ENCODE data around the gene MYORG. TPM values are rescaled to one million over a fixed set of nuclear protein-coding genes. Genes with fewer than 3 reads are reported as not detected.

MYORG gene
- total RNA-seq: 2.8 and 5.2 TPM in 2 replicates

DNA sequence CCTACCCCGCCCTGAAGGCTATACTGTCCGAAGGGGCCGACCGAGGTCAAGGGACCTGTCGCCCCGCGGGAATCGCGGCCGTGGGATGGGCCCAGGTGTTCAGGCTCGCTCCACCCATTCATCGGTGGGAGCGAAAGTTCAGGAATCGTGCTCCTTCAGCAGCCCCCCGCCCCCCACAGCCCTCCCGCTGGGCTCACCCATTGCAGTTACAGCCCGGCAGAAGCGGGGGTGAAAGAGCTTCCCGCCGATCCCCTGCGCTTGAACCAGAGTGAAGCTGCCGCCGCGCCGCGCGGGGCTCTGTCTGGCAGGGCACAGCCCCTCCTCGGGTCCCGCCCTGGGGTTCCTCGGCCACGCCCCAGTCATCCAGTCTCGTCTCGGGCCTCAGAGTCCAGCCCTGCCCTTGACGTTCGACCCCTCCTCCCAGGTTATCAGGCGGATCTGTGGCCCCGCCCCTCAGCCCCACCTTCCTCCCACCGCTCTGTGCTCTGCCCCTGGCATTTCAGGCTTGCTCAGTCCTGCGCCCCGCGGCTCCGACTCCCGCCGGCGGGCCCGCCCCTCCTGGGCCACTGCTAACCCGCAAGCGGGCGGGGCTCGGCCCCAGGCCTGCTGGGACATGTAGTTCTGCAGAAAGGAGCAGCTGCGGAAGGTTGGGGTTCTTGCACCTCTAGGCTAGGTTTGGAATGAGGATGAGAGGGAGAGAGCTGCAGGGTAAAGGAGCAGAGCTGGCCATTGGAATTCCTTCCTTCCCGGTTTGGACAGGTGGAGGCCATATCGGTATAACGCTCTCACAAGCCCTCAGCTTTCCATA is at the start of gene MYORG:
Gene MYORG, minus strand, starts transcription at position 303 of the 808 bp plus-strand sequence. CDS start 3,955 bp downstream, outside the sequence.

DNA sequence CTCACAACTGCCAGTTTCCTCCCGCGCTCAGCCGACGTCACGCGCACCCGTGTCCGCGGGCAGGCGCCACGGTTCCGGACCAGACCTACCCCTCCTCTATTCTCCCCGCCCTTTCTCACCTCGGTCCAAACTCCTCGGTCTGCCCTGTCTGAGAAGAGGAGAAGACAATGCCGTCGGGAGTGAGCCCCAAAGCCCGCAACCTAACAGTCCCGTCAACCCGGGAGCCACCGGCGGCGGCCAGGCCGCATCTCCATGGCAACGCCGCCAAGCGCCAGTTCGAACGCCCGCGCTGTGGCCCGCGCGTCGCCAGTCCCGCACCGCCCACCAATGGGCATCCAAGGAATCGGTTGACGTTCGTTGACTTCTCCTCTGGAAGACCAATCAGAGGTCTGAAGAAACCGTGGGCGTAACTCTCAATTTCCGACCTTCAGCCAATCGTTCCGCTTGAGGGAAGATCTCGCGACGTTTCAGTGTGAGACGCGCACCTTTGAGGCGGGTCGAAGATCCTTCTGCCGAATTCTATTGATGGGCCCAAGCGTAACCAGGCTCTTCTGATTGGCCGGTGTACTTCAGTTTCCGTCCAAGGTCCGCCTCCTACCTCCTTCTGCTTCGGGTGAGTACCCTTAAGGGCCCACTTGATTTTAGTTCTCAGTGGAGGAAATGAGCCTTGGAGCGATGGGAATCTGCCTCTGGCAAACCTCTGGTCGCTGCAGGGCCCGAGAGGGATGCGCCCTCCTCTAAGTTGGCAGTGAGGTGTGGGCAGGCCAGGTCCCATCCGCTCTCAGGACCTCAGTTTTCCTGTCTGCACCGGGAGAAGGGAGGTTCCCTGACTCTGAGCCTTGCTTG is 47.5 kb downstream of the MYORG start, which contains the start of the genes KIF24 and NUDT2:
Gene KIF24, minus strand, starts transcription at position 282 of the 846 bp plus-strand sequence. CDS start 17,922 bp downstream, outside the sequence.
Gene NUDT2, plus strand, starts transcription at position 583 of the 846 bp plus-strand sequence. CDS start 9,471 bp downstream, outside the sequence.

Small RNAs within 50 kb of the gene (small RNA-seq; reads per million reads assigned to genes)
- not detected for gene RF00019

Other genes with a start within 250 kb of the MYORG start
- 44.9 and 46.7 TPM in 2 replicates for gene UBAP1, start 197.9 kb downstream of the MYORG start, total RNA-seq
- gene KIF24, start 47.6 kb downstream of the MYORG start, total RNA-seq: 4.1 and 7.3 TPM in 2 replicates
- 9.7 and 32.8 TPM in 2 replicates for gene NUDT2, start 47.3 kb downstream of the MYORG start, total RNA-seq
- 18.8 and 25.6 TPM in 2 replicates for gene FAM219A, start 81.7 kb upstream of the MYORG start, total RNA-seq
- gene DNAI1, start 81.9 kb upstream of the MYORG start, total RNA-seq: 0.07 TPM in 1 of 2 replicates, not detected in the other
- 0.22 TPM in 1 of 2 replicates, not detected in the other for gene ENHO, start 146.1 kb upstream of the MYORG start, total RNA-seq
- gene CNTFR, start 212.8 kb upstream of the MYORG start, total RNA-seq: not detected in 2 replicates
- gene RPP25L, start 235.2 kb upstream of the MYORG start, total RNA-seq: 13.6 and 16.2 TPM in 2 replicates
- gene DCTN3, start 243.6 kb upstream of the MYORG start, total RNA-seq: 62.6 and 71.4 TPM in 2 replicates